GM12878 (cell line): ENCODE results near the gene FDX1. TPM values are rescaled to one million over a fixed set of nuclear protein-coding genes. Genes with fewer than 3 reads are reported as not detected.

Experiments
- ATAC-seq: fragments of 200-7000 bp; cut with Tn5 transposase; 3 replicates; pipeline ENCODE4 v1.9.1; 2020; ENCODE audit warnings: mild to moderate bottlenecking, moderate library complexity
- BruUV-seq: library from RNA; stranded (reverse); fragments of 400-500 nt; replicated peaks from 2 replicates; lab custom pipeline; 2021; lab: Mats Ljungman, UMichigan
- CTCF ChIA-PET: fragments of 300-600 bp; sonication (Branson Sonifier 250); formaldehyde crosslinking; extraction: SDS; loops from one replicate; lab custom pipeline; 2021; ENCODE audit warnings: inconsistent platforms; lab: Yijun Ruan, JAX
- POLR2A ChIA-PET: fragments of 350-600 bp; formaldehyde crosslinking; extraction: SDS; loops from one replicate; lab custom pipeline; 2021; ENCODE audit warnings: inconsistent platforms; lab: Charles Lee
- RAD21 ChIA-PET: fragments of 300-600 bp; sonication (Branson Sonifier 250); formaldehyde crosslinking; loops from one replicate; lab custom pipeline; 2023; ENCODE audit warnings: antibody characterized with exemption; ENCODE audit not compliant: unreplicated experiment; lab: Charles Lee
- SMC1A ChIA-PET: fragments of 300-600 bp; sonication (Branson Sonifier 250); formaldehyde crosslinking; loops from one replicate; lab custom pipeline; 2023; ENCODE audit not compliant: unreplicated experiment, uncharacterized antibody; lab: Charles Lee
- DNase-seq: peaks from one replicate; pipeline ENCODE4 v3.0.0-alpha.2; 2011; ENCODE audit warnings: low read depth, low spot score
- FAIRE-seq: peaks from 3 replicates; lab custom pipeline; 2011; peaks lifted over from hg19 to GRCh38; lab: Jason Lieb, UNC
- H2AFZ ChIP-seq: 2 replicates; pipeline ENCODE4 v1.6.0; 2011; ENCODE audit warnings: low read depth, low read length, control low read depth; ENCODE audit not compliant: control insufficient read depth
- H3K27ac ChIP-seq: 2 replicates; pipeline ENCODE4 v1.5.1; 2011; ENCODE audit warnings: control low read depth; ENCODE audit not compliant: control insufficient read depth, insufficient read depth
- H3K27me3 ChIP-seq, 2 experiments: replicated peaks in 1 of 2; 2 replicates each; pipeline versions ENCODE4 v1.6.0 to v1.6.1; 2011; ENCODE audit warnings: low read length in 1 of 2; ENCODE audit not compliant: control insufficient read depth in 2 of 2, insufficient read depth in 2 of 2
- H3K36me3 ChIP-seq, 2 experiments: 2 replicates each; pipeline ENCODE4 v1.5.1; 2011; ENCODE audit warnings: low read length in 1 of 2; ENCODE audit not compliant: control insufficient read depth in 2 of 2, insufficient read depth in 2 of 2
- H3K4me1 ChIP-seq: 2 replicates; pipeline ENCODE4 v1.6.1; 2011; ENCODE audit warnings: mild to moderate bottlenecking, low read length, moderate library complexity, mixed read lengths; ENCODE audit not compliant: control insufficient read depth, insufficient read depth
- H3K4me2 ChIP-seq: 2 replicates; pipeline ENCODE4 v1.6.0; 2011; ENCODE audit warnings: control low read depth; ENCODE audit not compliant: control insufficient read depth, insufficient read depth
- H3K4me3 ChIP-seq: fragments of 200-600 bp; sonication (generic); 2 replicates; pipeline ENCODE4 v1.5.1; 2016
- H3K79me2 ChIP-seq: 2 replicates; pipeline ENCODE4 v1.6.0; 2011; ENCODE audit warnings: low read length; ENCODE audit not compliant: control insufficient read depth, insufficient read depth
- H3K9ac ChIP-seq: 2 replicates; pipeline ENCODE4 v1.8.0; 2011; ENCODE audit warnings: low read length, control low read depth, mixed read lengths; ENCODE audit not compliant: control insufficient read depth, insufficient read depth
- H3K9me3 ChIP-seq: replicated peaks from 3 replicates; pipeline ENCODE4 v1.5.1; 2011; ENCODE audit warnings: mild to moderate bottlenecking, low read length; ENCODE audit not compliant: control insufficient read depth, insufficient read depth
- H4K20me1 ChIP-seq: 2 replicates; pipeline ENCODE4 v1.6.0; 2011; ENCODE audit not compliant: control insufficient read depth, insufficient read depth
- BACH1 ChIP-seq: fragments of 450-650 bp; IDR thresholded peaks from 2 replicates; pipeline ENCODE4 v1.6.1; 2017; ENCODE audit warnings: mild to moderate bottlenecking, borderline replicate concordance
- EED ChIP-seq: sonication (generic); IDR thresholded peaks from 2 replicates; pipeline ENCODE4 v1.6.1; 2016; ENCODE audit warnings: antibody characterized with exemption, low read depth
- ELK1 ChIP-seq: IDR thresholded peaks from 2 replicates; pipeline ENCODE4 v1.6.1; 2012; ENCODE audit warnings: low read depth, low read length, improper control_type of control experiment
- HDAC2 ChIP-seq: fragments of 200-600 bp; sonication (generic); IDR thresholded peaks from 2 replicates; pipeline ENCODE4 v1.6.1; 2017
- IKZF1 ChIP-seq: fragments of 450-650 bp; conservative IDR thresholded peaks from 2 replicates; pipeline ENCODE4 v1.6.1; 2017; ENCODE audit warnings: antibody characterized with exemption, mild to moderate bottlenecking
- JUND ChIP-seq: IDR thresholded peaks from 2 replicates; pipeline ENCODE4 v1.6.1; 2012; ENCODE audit warnings: low read depth, mild to moderate bottlenecking, low read length, improper control_type of control experiment, moderate library complexity
- POLR2AphosphoS2 ChIP-seq: IDR thresholded peaks from 2 replicates; pipeline ENCODE4 v1.6.1; 2011; ENCODE audit warnings: low read depth, mild to moderate bottlenecking, low read length, improper control_type of control experiment, moderate library complexity
- SREBF1 ChIP-seq: IDR thresholded peaks from 2 replicates; pipeline ENCODE4 v1.6.1; 2012; ENCODE audit warnings: mild to moderate bottlenecking, low read length
- USF2 ChIP-seq: IDR thresholded peaks from 2 replicates; pipeline ENCODE4 v1.6.1; 2011; ENCODE audit warnings: low read depth, low read length, improper control_type of control experiment, borderline replicate concordance
- WGBS: methylation state at CpG from one replicate; pipeline ENCODE4 v1.1.6; 2016; ENCODE audit warnings: low lambda C conversion rate; ENCODE audit not compliant: insufficient replicate concordance, insufficient coverage; ENCODE audit errors: missing lambda C conversion rate; 5-methylcytosine and 5-hydroxymethylcytosine counted together
- in situ Hi-C: fragments of 300-500 bp; cut with MboI; formaldehyde crosslinking; loops from 9 replicates; pipeline ENCODE4 v1.14.3; 2018; ENCODE audit warnings: mixed read lengths
- intact Hi-C: fragments of 100-400 bp; cut with micrococcal nuclease; formaldehyde crosslinking; loops from one replicate; pipeline ENCODE4 v1.14.2; 2022; ENCODE audit not compliant: unreplicated experiment
- polyA plus RNA-seq, 11 experiments: library from polyadenylated mRNA; depleted of rRNA in 4 of 11; unstranded in 6 of 11; stranded (reverse) in 5 of 11; fragments of >200 nt; fragmentation: Nextera tagmentation in 4 of 11; fragmentation: Illumina TruSeq in 1 of 11; extraction: Ambion mirVana in 4 of 11; extraction: Trizol in 1 of 11; gene quantifications; 1 replicate in 1 of 11; 2 replicates in 10 of 11; pipeline versions ENCODE4 v1.2.1 to v1.2.3, GENCODE V29; 2011 to 2016; ENCODE audit warnings: inconsistent platforms in 2 of 11, missing spikeins in 2 of 11, low read depth in 1 of 11
- total RNA-seq, 4 experiments: library from RNA; depleted of rRNA in 3 of 4; stranded (reverse); fragments of >200 nt in 3 of 4; fragmentation: Illumina TruSeq in 1 of 4; extraction: Trizol in 1 of 4; gene quantifications; 2 replicates each; pipeline versions ENCODE4 v1.2.1 to v1.2.3, GENCODE V29; 2013 to 2021
- TF ChIP-seq, protein P1 (sequence below): fragments of 450-650 bp; IDR thresholded peaks from 2 replicates; pipeline ENCODE4 v1.6.1; 2017; ENCODE audit warnings: mild to moderate bottlenecking, moderate library complexity

The FDX1 gene
- total and polyA plus RNA-seq, 10 of the 15 experiments (the other 5 are each of a cell fraction or from before 2014, with no cell fraction given), result 3.9 to 20.3 (median 8.1) TPM

DNA sequence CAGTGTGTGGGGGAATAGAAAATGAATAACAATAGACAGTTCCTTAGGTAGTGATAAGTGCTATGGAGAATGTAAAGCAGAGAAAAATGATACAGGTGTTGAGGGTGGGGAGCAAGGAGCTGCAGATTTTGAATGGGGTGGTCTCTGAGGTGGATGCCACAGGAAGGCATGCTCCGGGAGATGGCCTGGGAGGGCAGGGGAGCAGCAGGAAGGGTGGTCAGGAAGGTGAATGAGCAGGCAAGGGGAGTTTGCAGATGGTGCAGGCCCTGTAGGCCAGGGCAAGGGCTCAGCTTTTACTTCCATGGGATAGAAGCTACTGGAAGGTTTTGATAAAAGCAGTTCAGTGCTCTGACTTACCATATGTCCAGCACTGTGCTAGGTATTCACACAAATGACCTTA is 44.8 kb downstream of the FDX1 start:
- Histone ChIP-seq H3K9me3 (no peaks in the 10 kb centered on the region), H3K4me1 (no peaks in the 10 kb centered on the region), H3K9ac (no peak overlapping the region), H3K27ac (no peak overlapping the region), H3K79me2 (no peaks in the 10 kb centered on the region), H3K27me3 (no peaks in the 10 kb centered on the region), H2AFZ (no peak overlapping the region), H4K20me1 (no peaks in the 10 kb centered on the region), H3K36me3 (no peaks in the 10 kb centered on the region), H3K4me2 (no peak overlapping the region), H3K4me3 (no peak overlapping the region)
- no peak for ATAC-seq
- FAIRE-seq, result no peak
- TF ChIP-seq USF2 (no peak), HDAC2 (no peak), BACH1 (no peak), SREBF1 (no peak), EED (no peak)
- no TSS peak for BruUV-seq
- intact Hi-C loops (no loop called here), in situ Hi-C loops (no loop called here)
- no peak for DNase-seq
- 82% methylated on average over 1 of the region's 1 CpG for WGBS
- RAD21 ChIA-PET, result no interaction called here
- SMC1A ChIA-PET, result no interaction called here
- CTCF ChIA-PET, result no interaction called here
- POLR2A ChIA-PET, result no interaction called here

DNA sequence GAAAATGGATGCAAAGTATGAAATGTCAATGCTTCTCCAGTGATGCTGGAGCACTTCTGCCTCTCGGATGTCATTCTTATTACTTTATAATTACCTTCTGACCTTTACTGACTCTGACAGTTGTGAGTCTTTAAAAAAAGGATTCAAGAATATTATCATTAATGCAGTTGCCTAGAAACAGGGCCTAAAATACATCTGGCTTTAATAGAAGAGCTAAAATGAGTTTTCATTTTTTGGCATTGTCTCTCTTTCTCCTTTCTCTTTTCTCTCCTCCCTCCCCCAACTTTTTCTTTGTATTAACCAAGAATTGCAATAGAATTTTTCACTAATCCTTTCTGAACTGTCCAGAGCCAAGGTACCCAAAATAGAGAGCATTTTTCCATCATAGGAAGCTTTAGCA is 45.9 kb downstream of the FDX1 start:
- Histone ChIP-seq H3K4me3 (no peak overlapping the region), H4K20me1 (no peaks in the 10 kb centered on the region; the same call in 1 of the 2 replicates), H3K27ac (no peak overlapping the region), H3K9ac (no peak overlapping the region), H3K9me3 (no peaks in the 10 kb centered on the region), H3K79me2 (no peaks in the 10 kb centered on the region), H3K4me1 (no peaks in the 10 kb centered on the region), H3K27me3 (no peaks in the 10 kb centered on the region), H3K36me3 (no peaks in the 10 kb centered on the region), H2AFZ (no peak overlapping the region), H3K4me2 (no peak overlapping the region)
- WGBS, result 89% methylated on average over 1 of the region's 1 CpG
- FAIRE-seq, result no peak
- ChIA-PET RAD21 (no interaction called here), SMC1A (no interaction called here), POLR2A (no interaction called here), CTCF (interaction anchor here (0.6 kb wide), 1 partner anchor 860 kb away, joined by 3 read pairs; no protein-coding TSS in a partner anchor)
- DNase-seq, result no peak
- in situ Hi-C loops (no loop called here), intact Hi-C loops (no loop called here)
- ATAC-seq, result no peak
- no TSS peak for BruUV-seq
- no peak for TF ChIP-seq POLR2AphosphoS2
- no peak for TF ChIP-seq ELK1
- no peak for TF ChIP-seq JUND
- TF ChIP-seq IKZF1, result no peak
- TF ChIP-seq, protein P1, sequence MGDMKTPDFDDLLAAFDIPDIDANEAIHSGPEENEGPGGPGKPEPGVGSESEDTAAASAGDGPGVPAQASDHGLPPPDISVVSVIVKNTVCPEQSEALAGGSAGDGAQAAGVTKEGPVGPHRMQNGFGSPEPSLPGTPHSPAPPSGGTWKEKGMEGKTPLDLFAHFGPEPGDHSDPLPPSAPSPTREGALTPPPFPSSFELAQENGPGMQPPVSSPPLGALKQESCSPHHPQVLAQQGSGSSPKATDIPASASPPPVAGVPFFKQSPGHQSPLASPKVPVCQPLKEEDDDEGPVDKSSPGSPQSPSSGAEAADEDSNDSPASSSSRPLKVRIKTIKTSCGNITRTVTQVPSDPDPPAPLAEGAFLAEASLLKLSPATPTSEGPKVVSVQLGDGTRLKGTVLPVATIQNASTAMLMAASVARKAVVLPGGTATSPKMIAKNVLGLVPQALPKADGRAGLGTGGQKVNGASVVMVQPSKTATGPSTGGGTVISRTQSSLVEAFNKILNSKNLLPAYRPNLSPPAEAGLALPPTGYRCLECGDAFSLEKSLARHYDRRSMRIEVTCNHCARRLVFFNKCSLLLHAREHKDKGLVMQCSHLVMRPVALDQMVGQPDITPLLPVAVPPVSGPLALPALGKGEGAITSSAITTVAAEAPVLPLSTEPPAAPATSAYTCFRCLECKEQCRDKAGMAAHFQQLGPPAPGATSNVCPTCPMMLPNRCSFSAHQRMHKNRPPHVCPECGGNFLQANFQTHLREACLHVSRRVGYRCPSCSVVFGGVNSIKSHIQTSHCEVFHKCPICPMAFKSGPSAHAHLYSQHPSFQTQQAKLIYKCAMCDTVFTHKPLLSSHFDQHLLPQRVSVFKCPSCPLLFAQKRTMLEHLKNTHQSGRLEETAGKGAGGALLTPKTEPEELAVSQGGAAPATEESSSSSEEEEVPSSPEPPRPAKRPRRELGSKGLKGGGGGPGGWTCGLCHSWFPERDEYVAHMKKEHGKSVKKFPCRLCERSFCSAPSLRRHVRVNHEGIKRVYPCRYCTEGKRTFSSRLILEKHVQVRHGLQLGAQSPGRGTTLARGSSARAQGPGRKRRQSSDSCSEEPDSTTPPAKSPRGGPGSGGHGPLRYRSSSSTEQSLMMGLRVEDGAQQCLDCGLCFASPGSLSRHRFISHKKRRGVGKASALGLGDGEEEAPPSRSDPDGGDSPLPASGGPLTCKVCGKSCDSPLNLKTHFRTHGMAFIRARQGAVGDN, result no peak
